ENCODE measurements around the gene ZNF830.
"Not testable (repeated sequence)": the region's sequence is repeated elsewhere in the genome, so short reads cannot be mapped to it uniquely, and the experiment has no call there.

ZNF830 gene

DNA sequence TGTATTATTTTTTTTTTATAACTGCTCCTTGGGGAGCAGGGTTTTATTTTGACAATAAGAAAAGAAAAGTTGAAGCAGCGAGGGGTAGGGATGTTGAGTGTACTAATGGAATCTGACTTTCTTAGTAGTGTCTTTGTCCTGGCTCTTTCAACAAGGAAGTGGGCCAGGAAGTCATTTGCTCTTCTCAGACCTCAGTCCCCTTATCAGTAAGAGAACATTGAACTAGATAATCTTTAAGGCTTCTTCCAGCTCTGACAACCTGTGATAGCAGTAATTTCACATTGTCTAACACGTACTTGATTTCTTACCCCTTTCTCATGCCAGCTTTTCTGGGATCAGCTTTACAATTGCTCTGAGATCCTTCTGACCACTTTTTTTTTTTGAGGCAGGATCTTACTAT is 27.3 kb downstream of the ZNF830 start:
- peak; percentile 47 for DNase-seq (ENCODE audit: low read depth, low spot score)
- no peak overlapping the region for H3K4me3 ChIP-seq (ENCODE audit: low read length)

DNA sequence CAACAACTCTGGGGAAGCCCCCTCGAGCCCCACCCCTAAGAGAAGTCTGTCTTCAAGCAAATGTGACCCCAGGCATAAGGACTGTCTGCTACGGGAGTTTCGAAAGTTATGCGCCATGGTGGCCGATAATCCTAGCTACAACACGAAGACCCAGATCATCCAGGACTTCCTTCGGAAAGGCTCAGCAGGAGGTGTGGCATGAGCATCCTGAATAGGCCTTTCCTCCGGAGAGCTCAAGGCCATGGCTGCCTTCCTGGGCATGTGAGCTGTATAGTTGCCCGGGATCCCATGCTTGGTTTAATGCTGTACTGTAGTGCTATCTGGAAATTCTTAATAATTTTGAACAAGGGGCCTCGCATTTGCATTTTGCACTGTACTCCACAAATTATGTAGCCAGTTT is 28.1 kb downstream of the ZNF830 start:
- no peak overlapping the region for H3K4me3 ChIP-seq (ENCODE audit: low read length)
- no peak for DNase-seq (ENCODE audit: low read depth, low spot score)

DNA sequence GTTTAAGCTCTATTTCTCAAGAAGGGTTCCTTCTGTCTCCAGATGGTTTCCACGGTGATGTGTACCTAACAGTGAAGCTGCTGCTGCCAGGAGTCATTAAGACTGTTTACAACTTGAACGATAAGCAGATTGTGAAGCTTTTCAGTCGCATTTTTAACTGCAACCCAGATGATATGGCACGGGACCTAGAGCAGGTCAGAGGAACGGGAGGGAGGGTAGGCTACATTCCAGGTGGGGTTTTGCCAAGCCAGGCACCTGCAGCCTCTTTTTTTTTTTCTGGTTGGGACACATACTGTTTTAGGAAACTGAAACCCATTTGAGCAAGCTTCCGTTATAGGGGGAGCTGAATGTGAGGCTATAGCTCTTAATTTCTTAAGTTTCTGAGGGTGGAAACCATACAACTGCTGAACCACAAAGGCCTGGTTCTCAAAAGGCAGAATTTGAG is 29.6 kb downstream of the ZNF830 start:
- H3K4me3 ChIP-seq (ENCODE audit: low read length), result peak overlapping the region; percentile 17
- DNase-seq (ENCODE audit: low read depth, low spot score), result peak; percentile 77

DNA sequence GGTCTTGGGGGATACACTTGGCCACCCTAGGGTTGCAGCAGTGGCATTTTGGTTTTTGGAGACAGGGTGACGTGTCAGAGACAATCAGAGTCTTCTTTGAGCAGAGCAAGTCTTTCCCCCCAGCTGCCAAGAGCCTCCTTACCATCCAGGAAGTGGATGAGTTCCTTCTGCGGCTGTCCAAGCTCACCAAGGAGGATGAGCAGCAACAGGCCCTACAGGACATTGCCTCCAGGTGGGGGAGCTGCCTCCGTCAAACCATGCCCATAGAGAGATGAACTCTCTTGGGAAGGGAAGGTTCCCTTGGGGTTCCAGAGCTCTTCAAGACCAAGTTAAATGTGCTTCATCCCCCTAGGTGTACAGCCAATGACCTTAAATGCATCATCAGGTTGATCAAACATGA is 30.3 kb downstream of the ZNF830 start:
- peak overlapping the region; percentile 17 for H3K4me3 ChIP-seq (ENCODE audit: low read length)

DNA sequence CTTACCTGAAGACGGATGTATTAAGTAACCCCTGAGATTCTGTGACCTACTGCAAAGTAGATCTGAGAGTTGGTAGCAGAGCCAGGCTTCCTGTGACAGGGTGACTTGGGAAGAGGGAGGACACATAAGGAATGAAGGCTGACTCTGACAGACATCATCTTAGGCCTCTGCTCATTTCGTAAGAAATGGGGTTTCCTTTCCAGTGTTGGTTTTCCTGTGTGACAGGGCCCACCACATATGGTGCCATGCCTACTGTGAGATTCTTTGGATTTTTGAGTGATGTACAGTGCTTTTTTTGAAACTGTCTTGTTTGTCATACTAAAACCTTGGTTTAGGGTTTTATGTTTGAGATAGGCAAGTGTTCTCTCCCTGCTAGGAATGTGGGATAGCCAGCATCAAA is 31.7 kb downstream of the ZNF830 start:
- DNase-seq (ENCODE audit: low read depth, low spot score), result no peak
- H3K4me3 ChIP-seq (ENCODE audit: low read length), result no peak overlapping the region

More for the DNA sequence above, 30.3 kb downstream of the ZNF830 start:
- no peak for DNase-seq (ENCODE audit: low read depth, low spot score)

DNA sequence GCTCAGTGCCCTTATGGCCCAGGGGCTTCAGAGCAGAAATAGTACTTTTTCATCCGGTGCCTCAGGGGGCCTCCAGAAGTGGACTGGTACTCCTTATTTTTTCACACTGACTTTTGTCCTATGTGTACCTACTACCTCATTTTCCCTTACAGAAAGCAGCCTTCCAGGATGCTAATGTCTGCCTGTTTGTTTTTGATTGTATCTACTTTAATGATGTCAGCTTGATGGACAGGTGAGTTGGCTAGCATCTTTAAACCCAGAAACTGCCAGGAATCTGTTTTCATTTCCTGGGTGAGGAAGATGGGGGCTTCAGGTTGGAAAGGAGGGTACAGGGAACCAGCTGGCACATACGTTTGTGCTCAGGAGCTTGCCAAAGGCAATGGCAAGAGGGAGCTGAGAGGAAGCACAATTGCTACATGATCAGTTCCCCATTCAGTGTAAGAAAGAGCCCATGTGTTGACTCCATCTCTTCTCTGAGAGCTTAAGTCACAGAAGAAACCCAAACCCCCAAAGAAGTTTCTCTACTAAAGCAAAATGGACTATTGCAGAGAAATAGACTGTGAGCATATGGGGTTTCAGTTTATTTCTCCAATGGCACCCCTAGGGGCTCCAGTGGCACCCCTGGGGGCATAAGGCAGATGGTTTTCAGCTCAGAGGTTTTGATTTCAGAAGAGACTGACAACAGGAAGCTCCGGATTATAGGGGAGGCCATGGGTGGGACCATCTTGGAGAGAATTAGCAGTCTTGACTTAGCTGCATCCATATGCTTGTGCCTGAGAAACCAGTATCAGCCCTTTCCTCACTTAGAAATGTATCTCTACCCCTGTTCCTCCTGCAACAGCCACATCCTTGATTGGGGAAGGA is 35.3 kb downstream of the ZNF830 start:
- H3K4me3 ChIP-seq (ENCODE audit: low read length), result no peak overlapping the region
- DNase-seq (ENCODE audit: low read depth, low spot score), result no peak

GRCh38 chr17:34997355-34997862 is 36.1 kb downstream of the ZNF830 start:
- H3K4me3 ChIP-seq (ENCODE audit: low read length), result no peak overlapping the region
- no peak for DNase-seq (ENCODE audit: low read depth, low spot score)

DNA sequence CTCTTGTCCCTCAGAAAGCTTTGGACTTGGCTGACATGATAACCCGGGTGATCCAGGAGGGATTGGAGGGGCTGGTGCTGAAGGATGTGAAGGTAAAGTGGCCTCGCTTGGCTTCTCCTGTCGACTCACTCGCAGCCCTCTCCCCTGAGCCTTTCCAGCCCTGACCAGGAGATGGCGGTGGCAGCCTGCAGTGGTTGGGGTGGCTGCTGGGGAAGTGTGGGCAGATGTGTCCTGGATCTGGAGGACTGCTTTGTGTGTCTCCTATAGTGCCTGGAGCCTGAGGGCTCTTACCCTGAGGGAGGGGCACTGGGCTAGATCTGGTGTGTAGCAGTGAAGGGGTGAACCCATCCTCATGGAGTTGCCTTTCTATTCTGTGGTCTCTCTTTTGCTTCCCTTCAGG is 36.9 kb downstream of the ZNF830 start:
- no peak overlapping the region for H3K4me3 ChIP-seq (ENCODE audit: low read length)
- peak; percentile 39 for DNase-seq (ENCODE audit: low read depth, low spot score)

- no peak overlapping the region for H3K4me3 ChIP-seq (ENCODE audit: low read length)
- no peak for DNase-seq (ENCODE audit: low read depth, low spot score)
These were observed 38.1 kb downstream of the ZNF830 start for GRCh38 chr17:34999456-34999855.

GRCh38 chr17:35000965-35001364 is 39.6 kb downstream of the ZNF830 start:
- not testable (repeated sequence) for DNase-seq (ENCODE audit: low read depth, low spot score); H3K4me3 ChIP-seq (ENCODE audit: low read length)

DNA sequence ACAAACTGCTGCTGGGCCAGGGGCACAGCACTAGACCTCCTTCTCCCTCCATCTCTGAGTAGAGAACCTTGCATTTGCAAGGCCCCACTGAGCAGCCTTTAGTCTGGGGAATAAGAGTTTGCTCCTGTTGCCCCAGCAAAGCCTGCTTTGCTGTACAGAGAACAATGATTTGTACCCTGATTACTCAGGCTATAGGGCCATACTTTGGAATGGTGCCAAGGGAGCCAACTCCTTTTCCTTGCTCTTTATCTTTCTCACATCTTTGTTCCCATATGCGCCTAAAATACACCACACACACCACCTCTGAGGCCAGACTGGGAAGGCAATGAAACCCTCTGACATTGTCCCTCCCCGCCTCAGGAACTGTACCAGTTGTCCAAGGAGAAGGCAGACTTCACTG is 40.2 kb downstream of the ZNF830 start:
- DNase-seq (ENCODE audit: low read depth, low spot score), result no peak
- H3K4me3 ChIP-seq (ENCODE audit: low read length), result no peak overlapping the region

DNA sequence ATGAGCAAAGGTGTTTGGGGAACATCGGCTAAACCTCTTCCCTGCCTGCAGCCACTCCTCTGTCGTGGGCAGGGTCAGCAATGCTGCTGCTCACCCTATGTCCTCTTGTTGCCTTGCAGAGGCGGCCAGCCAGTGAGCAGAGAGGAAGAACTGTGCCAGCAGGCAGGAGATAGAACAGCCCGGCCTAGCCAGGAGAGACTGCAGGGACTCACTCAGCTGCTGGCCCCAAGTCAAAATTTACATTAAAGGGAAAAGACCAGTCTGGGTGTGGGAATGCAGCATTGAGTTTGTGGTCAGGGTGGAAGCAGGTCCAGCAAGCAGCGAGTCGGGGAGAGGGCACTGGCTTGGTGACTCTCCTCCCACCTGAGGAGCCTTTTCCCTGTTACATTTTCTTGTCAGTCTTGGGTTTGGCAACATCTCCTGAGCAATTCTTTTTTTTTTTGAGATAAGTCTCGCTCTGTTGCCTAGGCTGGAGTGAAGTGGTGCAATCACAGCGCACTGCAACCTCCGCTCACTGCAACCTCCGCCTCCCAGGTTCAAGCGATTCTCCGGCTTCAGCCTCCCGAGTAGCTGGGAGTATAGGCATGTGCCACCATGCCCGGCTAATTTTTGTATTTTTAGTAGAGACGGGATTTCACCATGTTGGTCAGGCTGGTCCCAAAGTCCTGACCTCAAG is 41.7 kb downstream of the ZNF830 start:
- DNase-seq (ENCODE audit: low read depth, low spot score), result no peak
- H3K4me3 ChIP-seq (ENCODE audit: low read length), result no peak overlapping the region

- no peak overlapping the region for H3K4me3 ChIP-seq (ENCODE audit: low read length)
- DNase-seq (ENCODE audit: low read depth, low spot score), result no peak
These were observed 42.4 kb downstream of the ZNF830 start for GRCh38 chr17:35003778-35004177.

GRCh38 chr17:35006345-35006744 is 45.0 kb downstream of the ZNF830 start:
- DNase-seq (ENCODE audit: low read depth, low spot score), result no peak
- no peak overlapping the region for H3K4me3 ChIP-seq (ENCODE audit: low read length)

GRCh38 chr17:35006961-35007360 is 45.6 kb downstream of the ZNF830 start:
- DNase-seq (ENCODE audit: low read depth, low spot score), result no peak
- no peak overlapping the region for H3K4me3 ChIP-seq (ENCODE audit: low read length)

DNA sequence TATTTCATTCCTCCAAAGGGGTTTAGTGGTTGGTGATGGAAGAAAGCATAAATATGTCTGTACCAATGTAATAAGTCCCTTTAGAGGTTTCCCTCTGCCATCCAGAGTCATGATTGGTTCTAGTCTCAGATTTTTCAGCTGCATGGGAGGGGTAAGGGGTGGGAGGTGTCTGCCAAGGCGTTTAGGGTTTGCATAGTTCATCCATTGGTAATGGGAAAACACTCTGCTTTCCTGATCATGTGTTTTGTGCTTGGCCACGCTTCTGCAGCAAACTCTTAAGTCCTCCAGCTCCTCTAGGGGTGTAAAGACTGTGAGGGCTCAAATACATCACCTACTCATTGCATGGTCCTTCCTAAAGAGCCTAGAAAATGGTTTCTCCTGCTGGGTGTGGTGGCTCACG is 48.8 kb downstream of the ZNF830 start:
- DNase-seq (ENCODE audit: low read depth, low spot score), result no peak
- no peak overlapping the region for H3K4me3 ChIP-seq (ENCODE audit: low read length)

GRCh38 chr17:35011671-35012216 is 50.4 kb downstream of the ZNF830 start:
- DNase-seq (ENCODE audit: low read depth, low spot score), result no peak
- no peak overlapping the region for H3K4me3 ChIP-seq (ENCODE audit: low read length)
